ENCODE results near the gene FXYD4.

DNA sequence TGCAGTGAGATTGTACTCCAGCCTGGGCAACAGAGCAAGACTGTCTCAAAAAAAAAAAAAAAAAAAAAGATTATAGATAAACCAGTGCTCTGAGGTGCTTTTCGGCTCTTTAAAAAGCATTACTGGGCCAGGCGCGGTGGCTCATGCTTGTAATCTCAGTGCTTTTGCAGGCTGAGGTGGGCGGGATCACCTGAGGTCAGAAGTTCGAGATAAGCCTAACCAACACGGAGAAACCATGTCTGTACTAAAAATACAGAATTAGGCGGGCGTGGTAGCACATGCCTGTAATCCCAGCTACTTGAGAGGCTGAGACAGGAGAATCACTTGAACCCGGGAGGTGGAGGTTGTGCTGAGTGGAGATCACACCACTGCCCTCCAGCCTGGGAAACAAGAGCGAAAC lies 44.1 kb downstream of the FXYD4 start:
- TF ChIP-seq, protein P1, sequence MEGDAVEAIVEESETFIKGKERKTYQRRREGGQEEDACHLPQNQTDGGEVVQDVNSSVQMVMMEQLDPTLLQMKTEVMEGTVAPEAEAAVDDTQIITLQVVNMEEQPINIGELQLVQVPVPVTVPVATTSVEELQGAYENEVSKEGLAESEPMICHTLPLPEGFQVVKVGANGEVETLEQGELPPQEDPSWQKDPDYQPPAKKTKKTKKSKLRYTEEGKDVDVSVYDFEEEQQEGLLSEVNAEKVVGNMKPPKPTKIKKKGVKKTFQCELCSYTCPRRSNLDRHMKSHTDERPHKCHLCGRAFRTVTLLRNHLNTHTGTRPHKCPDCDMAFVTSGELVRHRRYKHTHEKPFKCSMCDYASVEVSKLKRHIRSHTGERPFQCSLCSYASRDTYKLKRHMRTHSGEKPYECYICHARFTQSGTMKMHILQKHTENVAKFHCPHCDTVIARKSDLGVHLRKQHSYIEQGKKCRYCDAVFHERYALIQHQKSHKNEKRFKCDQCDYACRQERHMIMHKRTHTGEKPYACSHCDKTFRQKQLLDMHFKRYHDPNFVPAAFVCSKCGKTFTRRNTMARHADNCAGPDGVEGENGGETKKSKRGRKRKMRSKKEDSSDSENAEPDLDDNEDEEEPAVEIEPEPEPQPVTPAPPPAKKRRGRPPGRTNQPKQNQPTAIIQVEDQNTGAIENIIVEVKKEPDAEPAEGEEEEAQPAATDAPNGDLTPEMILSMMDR (IDR thresholded peaks at IDR 0.05): no peak
- TF ChIP-seq POLR2A (IDR thresholded peaks at IDR 0.05): no peak
